ENCODE results near the gene PNMA8C.
"Not testable (repeated sequence)": the region's sequence is repeated elsewhere in the genome, so short reads cannot be mapped to it uniquely, and the experiment has no call there.

The PNMA8C gene

DNA sequence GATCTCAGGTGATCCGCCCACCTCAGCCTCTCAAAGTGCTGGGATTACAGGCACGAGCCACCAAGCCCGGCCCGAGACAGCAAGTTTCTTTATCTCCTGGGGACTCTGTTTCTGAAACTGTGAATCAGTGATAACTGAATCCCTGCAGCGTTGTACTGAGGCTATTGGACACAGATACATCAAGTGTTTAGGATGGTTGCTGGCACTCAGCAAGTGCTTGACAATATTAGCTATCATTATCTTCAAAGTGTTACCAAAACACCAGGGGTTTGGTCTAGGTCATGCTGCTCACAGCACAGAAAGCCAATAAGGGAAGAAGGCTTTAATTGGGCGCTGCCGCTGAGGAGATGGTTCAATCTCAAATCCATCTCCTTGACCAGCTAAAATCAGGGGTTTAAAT lies 20.5 kb upstream of the PNMA8C start:
- no peak for DNase-seq (ENCODE audit: low read depth, low spot score)
- H3K4me3 ChIP-seq (ENCODE audit: low read length) = no peak overlapping the region

DNA sequence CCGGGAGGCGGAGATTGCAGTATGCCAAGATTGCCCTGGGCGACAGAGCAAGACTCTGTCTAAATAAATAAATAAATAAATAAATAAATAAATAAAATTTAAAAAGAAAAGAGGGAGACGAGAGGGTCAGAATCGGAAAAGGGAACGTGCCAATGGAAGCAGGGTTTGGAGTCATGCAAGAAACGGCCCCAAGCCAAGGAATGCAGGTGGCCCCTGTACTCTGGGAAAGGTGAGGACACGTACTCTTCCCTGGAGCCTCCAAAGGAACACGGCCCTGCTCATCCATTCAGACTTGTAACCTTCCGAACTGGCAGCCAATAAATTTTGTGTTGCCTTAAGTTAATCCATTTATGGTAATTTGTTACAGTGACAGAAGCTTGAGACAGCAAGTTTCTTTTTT lies 19.9 kb upstream of the PNMA8C start:
- H3K4me3 ChIP-seq (ENCODE audit: low read length) = no peak overlapping the region

DNA sequence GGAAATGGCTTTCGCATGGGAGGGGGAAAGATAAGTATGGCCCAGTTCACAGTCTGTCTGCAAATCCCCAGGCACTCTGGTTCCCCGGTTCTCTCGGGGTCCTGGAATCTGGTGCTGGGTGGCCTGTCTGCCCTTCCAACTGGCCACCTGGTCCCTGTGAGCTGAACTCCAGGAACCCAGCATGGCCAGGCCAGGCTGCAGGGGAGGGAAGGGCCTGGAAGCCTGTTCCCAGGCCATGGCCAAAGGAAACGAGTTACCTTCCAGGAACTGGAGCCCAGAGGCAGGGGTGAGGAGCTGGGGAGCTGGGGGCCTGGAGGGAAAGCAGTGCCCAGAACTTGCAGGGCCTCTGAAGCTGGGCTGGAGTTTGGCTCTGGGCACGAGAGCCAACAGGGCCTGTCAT lies 19.1 kb upstream of the PNMA8C start:
- DNase-seq (ENCODE audit: low read depth, low spot score) = no peak
- H3K4me3 ChIP-seq (ENCODE audit: low read length) = no peak overlapping the region

More for the DNA sequence above, 19.9 kb upstream of the PNMA8C start:
- DNase-seq (ENCODE audit: low read depth, low spot score) = no peak

DNA sequence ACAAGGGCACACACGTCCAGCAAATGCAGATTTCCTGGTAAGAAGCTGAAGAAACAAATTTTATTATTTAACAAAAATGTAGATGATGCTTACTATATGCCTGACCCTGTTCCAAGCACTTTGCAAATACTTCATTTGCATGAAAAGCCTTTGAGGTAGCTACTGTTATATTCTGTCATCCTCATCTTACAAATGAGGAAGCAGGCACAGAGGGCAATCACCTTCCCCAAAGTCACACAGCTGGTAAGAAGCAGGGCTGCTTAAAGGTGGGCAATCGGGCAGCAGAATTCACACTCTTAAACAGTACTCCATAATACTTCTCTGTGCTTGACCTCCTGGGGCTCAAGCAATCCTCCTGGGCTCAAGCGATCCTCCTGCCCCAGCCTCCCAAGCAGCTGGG lies 18.3 kb upstream of the PNMA8C start:
- H3K4me3 ChIP-seq (ENCODE audit: low read length) = no peak overlapping the region
- DNase-seq (ENCODE audit: low read depth, low spot score) = no peak

DNA sequence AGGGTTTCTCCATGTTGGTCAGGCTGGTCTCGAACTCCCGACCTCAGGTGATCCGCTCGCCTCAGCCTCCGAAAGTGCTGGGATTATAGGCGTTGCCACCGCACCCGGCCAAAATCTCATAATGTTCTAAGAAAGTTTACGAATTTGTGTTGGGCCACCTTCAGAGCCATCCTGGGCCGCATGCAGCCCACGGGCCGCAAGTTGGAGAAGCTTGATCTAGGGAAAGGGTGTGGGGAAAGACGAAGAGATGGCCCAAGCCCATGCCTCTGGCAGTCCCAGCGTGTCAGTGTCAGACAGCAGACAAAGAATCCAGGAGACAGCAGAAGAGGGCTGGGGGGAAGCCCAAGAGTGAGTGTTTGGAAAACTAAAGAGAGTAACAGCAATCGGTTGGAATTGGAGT lies 17.3 kb upstream of the PNMA8C start:
- no peak overlapping the region for H3K4me3 ChIP-seq (ENCODE audit: low read length)
- no peak for DNase-seq (ENCODE audit: low read depth, low spot score)

DNA sequence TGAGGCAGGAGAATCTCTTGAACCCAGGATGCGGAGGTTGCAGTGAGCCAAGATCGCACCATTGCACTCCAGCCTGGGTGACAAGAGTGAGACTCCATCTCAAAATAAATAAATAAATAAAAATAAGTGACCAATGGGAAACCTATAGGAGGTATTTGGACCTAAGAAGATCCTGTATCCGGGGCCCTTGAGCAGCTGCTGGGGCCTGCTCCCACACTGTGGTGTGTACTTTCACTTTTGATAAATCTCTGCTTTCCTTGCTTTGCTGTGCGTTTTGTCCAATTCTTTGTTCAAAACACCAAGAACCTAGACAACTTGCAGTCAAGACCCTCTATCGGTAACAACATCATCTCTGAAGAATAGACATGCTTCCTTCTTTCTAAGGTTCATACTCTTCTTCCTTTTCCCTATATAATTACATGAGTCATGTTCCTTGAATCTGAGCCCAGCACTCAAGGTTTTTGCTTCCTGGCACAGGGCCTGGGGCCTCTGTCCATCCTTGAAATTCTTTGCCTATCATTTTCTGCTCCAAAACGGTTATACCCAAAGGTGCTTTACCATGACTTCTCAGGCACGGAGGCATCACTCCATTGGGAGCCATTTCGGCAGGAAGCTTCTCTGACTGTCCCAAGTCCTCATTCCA lies 14.2 kb upstream of the PNMA8C start:
- no peak overlapping the region for H3K4me3 ChIP-seq (ENCODE audit: low read length)
- no peak for DNase-seq (ENCODE audit: low read depth, low spot score)

DNA sequence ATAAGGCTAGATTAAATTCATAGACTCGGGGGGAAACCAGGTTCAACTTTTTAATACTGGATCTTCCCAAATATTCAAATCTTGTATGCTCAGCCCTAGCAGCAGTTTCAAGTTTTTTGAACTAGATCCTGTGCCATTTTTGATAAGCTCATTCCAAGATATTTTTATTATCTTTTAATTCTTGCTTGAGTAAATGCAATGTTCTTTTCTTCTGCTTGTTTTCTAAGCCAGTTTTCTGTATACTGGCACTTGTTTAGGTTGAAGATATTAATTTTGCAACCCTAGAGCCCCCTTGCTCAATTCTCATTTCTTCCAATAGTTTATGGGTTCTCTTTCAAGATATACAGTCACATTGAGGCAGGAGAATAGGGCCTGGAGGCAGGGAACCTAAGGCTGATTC lies 13.1 kb upstream of the PNMA8C start:
- H3K4me3 ChIP-seq (ENCODE audit: low read length) = no peak overlapping the region
- DNase-seq (ENCODE audit: low read depth, low spot score) = no peak

DNA sequence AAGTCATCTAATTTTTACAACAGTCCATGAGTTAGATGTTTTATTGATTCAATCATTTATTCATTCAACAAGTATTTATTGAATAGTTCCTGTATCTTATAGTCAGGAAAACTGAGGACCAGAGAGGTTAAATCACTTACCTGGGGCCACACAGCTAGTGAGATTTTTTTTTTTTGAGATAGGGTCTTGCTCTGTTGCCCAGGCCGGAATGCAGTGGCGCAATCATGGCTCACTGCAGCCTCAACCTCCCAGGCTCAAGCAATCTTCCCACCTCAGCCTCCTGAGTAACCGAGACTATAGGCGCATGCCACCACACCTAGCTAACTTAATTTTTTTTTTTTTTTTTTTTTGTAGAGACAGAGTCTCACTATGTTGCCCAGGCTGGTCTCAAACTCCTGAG lies 7.0 kb upstream of the PNMA8C start:
- H3K4me3 ChIP-seq (ENCODE audit: low read length); DNase-seq (ENCODE audit: low read depth, low spot score): not testable (repeated sequence)

DNA sequence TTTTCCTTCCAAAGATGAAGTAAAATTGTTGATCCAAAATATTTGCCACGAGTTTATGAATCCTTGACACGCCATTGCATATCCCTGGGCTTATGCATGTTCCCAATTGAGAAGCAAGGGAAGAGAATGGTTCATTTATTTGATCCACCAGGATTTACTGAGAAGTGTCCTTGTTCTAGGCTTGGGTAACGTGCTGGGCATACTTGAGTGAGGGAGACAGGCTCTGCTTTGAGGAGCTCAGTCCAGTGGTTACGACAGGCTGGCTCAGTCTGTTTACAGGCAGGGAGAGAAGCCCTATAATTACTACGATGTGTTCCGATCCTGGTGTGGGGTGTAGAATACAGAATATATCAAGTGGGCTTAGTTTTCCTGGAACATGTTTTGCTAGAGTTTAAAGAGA lies 6.3 kb upstream of the PNMA8C start:
- DNase-seq (ENCODE audit: low read depth, low spot score) = no peak
- no peak overlapping the region for H3K4me3 ChIP-seq (ENCODE audit: low read length)

DNA sequence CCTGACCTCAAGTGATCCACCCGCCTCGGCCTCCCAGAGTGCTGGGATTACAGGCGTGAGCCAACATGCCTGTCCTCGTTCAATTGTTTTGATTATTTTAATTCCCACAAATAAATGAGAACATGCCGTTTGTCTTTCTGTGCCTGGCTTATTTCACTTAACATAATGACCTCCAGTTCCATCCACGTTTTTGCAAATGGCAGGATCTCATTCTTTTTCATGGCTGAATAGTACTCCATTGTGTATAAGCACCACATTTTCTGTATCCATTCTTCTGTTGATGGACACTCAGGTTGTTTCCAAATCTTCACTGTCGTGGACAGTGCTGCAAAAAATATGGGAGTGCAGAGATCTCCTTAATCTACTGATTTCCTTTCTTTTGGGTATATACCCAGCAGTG lies 4.7 kb upstream of the PNMA8C start:
- not testable (repeated sequence) for H3K4me3 ChIP-seq (ENCODE audit: low read length); DNase-seq (ENCODE audit: low read depth, low spot score)

DNA sequence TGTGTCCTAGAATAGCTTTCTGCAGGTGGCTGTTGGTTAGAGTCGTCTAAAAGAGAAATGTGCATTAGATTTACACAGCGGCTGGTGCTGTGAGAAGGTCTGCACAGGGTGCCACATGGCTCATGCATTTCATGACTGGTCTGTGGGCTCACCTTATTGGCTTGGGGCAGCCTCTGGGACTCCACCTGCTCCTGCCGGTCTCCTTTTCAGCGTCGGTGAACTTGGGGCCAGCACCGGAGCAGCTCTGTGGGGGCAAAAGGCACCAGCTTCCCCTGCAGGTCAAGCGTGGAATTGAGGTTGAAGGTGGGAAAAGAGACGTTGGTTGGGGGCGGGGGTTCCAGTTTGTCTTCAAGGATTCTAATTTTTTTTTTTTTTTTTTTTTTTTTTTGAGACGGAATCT lies 3.1 kb upstream of the PNMA8C start:
- DNase-seq (ENCODE audit: low read depth, low spot score) = no peak
- H3K4me3 ChIP-seq (ENCODE audit: low read length) = no peak overlapping the region

DNA sequence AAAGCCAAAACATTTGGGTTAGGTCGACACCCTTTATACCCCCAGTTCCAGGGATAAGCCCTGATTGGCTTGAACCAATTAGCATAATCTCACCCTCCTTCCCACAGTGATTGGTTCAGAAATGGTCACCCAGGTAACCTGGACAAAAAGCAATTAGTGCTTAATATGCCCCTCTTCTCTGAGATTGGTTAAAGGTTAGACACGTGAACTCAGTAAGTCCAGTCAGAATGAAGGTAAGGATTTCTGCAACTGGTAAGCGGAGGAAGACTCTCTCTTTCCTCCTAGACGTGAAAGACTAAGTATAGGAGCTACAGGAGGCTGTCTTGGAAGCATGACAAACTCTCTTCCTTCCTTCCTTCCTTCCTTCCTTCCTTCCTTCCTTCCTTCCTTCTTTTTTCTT lies 1.3 kb upstream of the PNMA8C start:
- no peak for DNase-seq (ENCODE audit: low read depth, low spot score)
- no peak overlapping the region for H3K4me3 ChIP-seq (ENCODE audit: low read length)

DNA sequence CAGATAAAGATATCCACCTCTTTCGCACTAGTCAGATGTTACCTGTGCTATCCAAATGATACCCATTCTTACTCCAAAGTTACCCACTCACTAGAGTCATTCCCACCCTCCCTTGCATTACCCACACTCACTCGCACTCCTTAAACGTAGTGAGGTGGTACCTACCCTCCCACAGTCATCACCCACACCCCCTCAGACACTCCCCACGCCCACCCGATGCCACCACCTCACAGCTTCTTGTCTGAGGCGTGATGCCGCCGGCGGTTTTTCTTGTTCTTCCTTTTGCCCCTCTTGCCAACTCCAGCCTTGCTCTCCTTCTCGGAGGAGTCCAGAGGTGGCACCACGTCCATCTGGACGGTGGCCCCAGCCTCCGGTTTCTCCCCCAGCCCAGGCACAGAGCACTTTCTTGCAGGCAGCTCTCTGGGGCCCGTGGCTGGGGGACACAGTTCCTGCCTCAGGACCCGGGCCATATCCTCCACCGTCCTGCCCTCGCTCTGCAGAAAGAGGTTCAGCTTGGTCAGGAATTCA lies 1.2 kb downstream of the PNMA8C start:
- H3K4me3 ChIP-seq (ENCODE audit: low read length) = no peak overlapping the region
- no peak for DNase-seq (ENCODE audit: low read depth, low spot score)

DNA sequence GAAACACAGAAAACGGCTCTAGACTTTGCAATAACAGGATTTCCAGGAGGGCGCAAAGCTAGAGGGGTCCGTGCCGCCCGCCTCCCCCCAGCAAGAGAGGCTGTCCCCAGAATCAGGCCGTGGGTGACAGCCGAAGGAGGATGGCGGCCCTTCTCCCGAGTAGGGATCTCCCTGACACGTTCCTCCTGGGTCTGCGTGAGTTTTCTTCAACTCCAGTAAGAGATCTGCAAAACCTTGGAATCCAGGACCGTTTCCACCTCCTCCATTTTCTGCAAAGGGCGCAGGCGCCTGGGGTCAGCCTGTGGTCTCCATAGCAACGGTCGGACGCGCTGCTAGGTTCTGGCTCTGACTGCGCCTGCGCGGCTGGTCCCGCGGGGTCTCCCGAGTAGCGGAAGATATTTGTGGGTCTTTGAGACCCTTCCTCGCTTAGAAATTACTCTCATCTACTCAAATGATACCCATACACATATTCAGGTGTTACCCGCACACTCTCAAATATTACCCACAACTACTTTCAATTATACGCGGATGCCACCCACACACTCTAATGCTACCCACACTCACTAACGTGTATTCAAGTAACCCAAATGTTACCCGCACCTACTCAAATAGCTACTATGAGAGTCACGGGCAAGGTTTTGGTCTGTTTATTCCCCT lies 2.1 kb downstream of the PNMA8C start:
- no peak overlapping the region for H3K4me3 ChIP-seq (ENCODE audit: low read length)
- DNase-seq (ENCODE audit: low read depth, low spot score) = no peak

DNA sequence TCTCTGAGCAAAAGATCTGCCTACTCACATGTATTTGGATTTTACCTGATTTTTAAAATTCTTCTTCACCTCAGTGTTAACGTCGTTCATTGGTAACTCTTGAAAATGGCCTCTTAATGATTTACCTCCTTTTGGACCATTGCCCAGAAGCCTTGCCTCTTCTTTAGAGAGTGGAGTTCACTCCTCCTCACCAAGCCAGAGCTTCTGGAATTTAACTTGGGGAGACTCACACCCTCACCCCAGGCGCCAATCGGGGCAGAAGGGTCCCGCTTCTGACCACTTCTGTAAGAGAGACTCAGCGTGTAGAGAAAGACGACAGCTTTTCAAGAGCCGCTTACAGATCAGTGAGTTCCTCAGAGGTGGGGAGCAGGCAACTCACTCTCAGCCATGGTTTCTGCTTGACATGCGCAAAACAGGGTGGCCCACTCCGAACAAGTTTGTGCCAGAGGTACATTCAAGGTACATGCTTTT lies 2.7 kb downstream of the PNMA8C start:
- no peak overlapping the region for H3K4me3 ChIP-seq (ENCODE audit: low read length)
- DNase-seq (ENCODE audit: low read depth, low spot score) = no peak

DNA sequence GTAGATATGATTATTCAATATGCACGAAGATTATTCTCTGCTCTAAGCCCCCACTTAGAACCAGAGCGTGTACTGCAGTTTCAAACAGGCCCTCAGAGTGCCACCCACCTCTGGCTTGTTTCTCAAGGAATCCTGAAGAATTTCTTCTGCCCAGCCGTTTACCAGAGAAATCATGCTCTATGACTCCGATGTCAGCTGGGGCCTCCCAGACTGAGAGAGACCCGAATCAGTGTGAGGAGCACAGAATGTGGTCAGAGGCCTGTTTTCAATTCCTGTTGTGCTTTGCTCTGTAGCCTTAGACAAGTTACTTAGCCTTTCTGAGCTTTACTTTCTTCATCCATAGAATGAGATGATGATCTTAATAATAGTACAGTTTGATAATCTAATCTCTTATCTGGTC lies 5.5 kb downstream of the PNMA8C start:
- no peak overlapping the region for H3K4me3 ChIP-seq (ENCODE audit: low read length)
- DNase-seq (ENCODE audit: low read depth, low spot score) = no peak

DNA sequence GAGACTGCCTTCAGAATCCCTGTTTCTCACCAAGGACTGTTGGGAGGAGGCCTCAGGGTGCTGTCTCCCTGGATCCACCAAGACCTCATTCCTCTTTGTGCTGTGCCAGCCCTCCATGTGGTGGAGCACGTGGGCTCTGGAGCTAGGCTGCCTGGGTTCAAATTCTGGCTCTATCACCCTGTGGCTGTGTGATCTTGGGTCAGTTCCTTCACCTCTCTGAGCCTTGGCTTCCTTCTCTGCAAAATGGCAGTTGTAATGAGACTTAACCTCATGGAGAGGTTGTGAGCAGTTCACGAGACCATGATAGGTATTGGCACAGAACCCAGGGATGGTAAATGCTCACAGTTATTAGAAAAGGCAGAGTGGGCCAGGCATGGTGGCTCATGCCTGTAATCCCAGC lies 6.4 kb downstream of the PNMA8C start:
- DNase-seq (ENCODE audit: low read depth, low spot score) = no peak
- no peak overlapping the region for H3K4me3 ChIP-seq (ENCODE audit: low read length)

DNA sequence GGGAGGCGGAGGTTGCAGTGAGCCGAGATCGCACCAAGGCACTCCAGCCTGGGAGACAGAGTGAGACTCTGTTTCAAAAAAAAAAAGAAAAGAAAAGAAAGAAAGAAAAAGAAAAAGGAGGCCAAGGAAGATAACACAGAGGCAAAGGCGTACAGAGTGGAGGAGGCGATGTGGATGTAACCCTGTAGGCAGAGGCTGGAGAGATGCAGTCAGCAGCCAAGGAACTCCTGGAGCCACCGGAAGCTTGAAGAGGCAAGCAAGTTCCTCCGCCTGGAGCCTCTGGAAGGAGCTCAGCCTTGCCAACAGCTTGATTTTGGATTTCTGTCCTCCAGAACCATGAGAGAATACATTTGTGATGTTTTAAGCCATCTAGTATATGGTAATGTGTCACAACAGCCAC lies 8.7 kb downstream of the PNMA8C start:
- DNase-seq (ENCODE audit: low read depth, low spot score) = no peak
- H3K4me3 ChIP-seq (ENCODE audit: low read length) = no peak overlapping the region

DNA sequence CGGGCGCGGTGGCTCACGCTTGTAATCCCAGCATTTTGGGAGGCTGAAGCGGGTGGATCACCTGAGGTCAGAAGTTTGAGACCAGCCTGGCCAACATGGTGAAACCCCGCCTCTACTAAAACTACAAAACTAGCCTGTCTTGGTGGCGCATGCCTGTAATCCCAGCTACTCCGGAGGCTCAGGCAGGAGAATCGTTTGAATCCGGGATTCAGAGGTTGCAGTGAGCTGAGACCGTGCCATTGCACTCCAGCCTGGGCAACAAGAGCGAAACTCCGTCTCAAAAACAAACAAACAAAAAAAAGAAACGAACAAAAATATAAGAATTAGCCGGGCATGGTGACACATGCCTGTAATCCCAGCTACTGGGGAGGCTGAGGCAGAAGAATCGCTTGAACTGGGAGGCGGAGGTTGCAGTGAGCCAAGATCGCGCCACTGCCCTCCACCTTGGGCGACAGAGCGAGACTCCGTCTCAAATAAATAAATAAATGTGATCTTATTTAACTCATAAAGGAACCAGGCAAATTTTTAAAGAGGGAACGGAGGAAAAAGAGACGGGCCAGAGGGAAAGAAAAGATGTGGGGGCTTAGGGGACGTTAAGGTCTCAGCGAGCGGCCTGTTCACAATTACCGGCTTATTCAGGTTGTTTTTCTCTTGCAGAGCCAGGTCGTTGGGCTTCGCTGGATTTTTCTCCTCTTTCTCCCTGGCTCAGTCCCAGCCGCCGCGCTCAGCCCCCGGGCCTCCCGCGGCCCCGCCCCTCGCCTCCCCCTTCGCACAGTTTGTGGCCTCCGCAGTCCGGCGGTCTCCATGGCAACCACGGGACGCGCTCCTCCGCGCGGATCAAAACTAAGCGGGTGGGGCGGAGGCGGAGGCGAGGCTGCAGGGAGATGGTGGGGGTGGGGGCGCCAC lies 12.7 kb downstream of the PNMA8C start:
- DNase-seq (ENCODE audit: low read depth, low spot score); H3K4me3 ChIP-seq (ENCODE audit: low read length): not testable (repeated sequence)

DNA sequence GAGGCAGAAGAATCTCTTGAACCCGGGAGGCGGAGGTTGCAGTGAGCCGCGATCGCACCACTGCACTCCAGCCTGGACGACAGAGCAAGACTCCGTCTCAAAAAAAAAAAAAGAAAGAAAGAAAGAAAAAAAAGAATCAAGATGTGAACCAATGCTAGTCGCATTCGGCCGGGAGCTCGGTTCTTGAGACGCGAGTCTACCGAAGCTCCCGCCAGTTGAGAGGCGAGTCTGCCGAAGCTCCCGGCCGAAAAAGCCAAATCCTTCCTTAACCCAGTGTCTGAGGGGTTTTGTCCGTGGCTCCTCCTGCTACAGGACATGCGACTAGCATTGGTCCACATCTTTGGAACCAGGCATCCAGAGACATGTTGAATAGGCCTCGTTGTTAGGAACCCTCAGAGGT lies 13.8 kb downstream of the PNMA8C start:
- not testable (repeated sequence) for H3K4me3 ChIP-seq (ENCODE audit: low read length); DNase-seq (ENCODE audit: low read depth, low spot score)

All from Jurkat, Clone E6-1 (cell line).